GM10248 (cell line): ENCODE data around the gene CTSW.

Source experiments
- CTCF ChIA-PET: fragments of 300-600 bp; sonication (Branson Sonifier 250); formaldehyde crosslinking; extraction: SDS; loops from one replicate; lab custom pipeline; 2021; ENCODE audit warnings: antibody characterized with exemption; lab: Yijun Ruan, JAX
- POLR2A ChIA-PET: fragments of 350-650 bp; sonication (Branson Sonifier 250); formaldehyde crosslinking; extraction: SDS; loops from one replicate; lab custom pipeline; 2020; ENCODE audit warnings: antibody characterized with exemption; lab: Yijun Ruan, JAX
- DNase-seq: peaks from one replicate; pipeline ENCODE4 v3.0.0; 2012; ENCODE audit errors: extremely low spot score
- TF ChIP-seq, protein P1 (sequence below): IDR thresholded peaks from 2 replicates; pipeline ENCODE4 v1.5.1; 2012; ENCODE audit warnings: mild to moderate bottlenecking, low read depth; ENCODE audit errors: extremely low read depth, missing control alignments, control extremely low read depth

Gene CTSW

DNA sequence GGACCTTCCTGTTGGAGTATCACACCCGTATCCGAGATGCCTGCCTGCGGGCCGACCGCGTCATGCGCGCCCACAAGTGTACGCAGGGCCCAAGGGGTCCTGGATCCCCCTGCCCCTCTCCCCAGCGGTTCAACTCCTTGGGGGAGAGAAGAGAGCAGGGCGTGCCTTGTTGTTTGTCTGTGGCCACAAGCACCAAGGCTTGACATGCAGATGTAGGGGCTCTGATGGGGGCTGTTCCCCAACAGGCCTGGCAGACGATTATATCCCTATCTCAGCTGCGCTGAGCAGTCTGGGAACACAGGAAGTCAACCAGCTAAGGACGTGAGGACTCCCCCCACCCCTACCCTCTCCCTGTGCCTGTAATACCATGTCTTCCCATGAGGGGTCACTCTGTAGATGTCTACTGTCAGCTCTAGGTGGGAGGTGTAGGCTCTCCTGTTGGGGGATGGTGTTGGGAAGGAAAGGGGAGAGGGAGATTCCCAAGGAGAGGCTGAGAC is 28.5 kb upstream of the CTSW start:
- DNase-seq: no peak
- ChIA-PET POLR2A (interaction anchor here (0.7 to 1.6 kb wide), 6 partner anchors 9 to 734 kb away, joined by 3 to 7 read pairs (median 4); partner anchors contain the start of genes KAT5, MUS81, RELA and SNX32), CTCF (interaction anchor here (0.9 to 5.1 kb wide), 15 partner anchors 7 to 195 kb away, joined by 3 to 29 read pairs (median 6); partner anchors contain the start of genes CCDC85B, FIBP, KAT5 and MUS81)
- TF ChIP-seq, protein P1, sequence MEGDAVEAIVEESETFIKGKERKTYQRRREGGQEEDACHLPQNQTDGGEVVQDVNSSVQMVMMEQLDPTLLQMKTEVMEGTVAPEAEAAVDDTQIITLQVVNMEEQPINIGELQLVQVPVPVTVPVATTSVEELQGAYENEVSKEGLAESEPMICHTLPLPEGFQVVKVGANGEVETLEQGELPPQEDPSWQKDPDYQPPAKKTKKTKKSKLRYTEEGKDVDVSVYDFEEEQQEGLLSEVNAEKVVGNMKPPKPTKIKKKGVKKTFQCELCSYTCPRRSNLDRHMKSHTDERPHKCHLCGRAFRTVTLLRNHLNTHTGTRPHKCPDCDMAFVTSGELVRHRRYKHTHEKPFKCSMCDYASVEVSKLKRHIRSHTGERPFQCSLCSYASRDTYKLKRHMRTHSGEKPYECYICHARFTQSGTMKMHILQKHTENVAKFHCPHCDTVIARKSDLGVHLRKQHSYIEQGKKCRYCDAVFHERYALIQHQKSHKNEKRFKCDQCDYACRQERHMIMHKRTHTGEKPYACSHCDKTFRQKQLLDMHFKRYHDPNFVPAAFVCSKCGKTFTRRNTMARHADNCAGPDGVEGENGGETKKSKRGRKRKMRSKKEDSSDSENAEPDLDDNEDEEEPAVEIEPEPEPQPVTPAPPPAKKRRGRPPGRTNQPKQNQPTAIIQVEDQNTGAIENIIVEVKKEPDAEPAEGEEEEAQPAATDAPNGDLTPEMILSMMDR: no peak

DNA sequence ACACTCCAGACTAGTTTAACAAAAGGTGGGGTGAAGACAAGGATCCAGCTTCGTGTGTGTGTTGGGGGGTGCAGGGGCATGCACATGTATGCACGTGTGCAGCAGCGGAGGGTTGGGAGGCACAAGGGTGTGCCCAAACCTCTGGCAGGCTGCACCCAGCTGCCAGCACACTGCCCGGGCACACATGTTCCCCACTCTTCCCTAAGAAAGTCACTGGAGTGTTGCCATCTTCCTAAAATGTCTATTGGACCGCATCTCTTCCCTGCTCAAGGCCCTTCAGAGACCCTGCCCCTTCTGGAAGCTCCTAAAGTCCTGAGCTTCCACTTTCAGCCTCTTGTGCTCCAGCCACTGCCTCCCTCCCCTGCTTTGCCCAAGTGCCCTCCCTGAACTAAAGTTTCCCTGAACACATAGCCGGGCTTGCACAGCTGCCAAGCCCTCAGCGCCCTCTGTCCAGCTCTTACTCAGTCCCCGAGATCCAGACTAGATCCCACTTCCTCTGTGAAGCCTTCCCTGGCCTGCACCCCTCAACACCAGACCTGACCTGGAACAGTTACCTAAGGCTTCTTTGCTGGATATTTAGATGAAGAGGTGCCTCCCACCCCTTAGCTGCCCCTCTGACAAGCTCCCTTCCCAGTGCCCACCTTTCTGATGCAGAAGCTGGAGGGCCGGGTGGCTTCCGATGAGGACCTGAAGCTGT is 27.7 kb upstream of the CTSW start:
- CTCF ChIA-PET: interaction anchor here (0.9 to 5.1 kb wide), 16 partner anchors 8 to 225 kb away, joined by 3 to 29 read pairs (median 4); partner anchors contain the start of genes CCDC85B, FIBP, KAT5 and MUS81
- TF ChIP-seq, protein P1: no peak
- POLR2A ChIA-PET: interaction anchor here (0.7 to 1.8 kb wide), 8 partner anchors 8 to 735 kb away, joined by 3 to 12 read pairs (median 4); partner anchors contain the start of genes FIBP, KAT5, MUS81 and PCNX3
- no peak for DNase-seq

GRCh38 chr11:65852508-65853245 is 27.0 kb upstream of the CTSW start:
- POLR2A ChIA-PET: interaction anchor here (0.6 to 1.8 kb wide), 7 partner anchors 19 to 735 kb away, joined by 3 to 12 read pairs (median 4); partner anchors contain the start of genes FIBP, KAT5, PCNX3 and SNX32
- CTCF ChIA-PET: interaction anchor here (1.3 to 5.1 kb wide), 5 partner anchors 9 to 226 kb away, joined by 3 to 29 read pairs (median 4); partner anchors contain the start of genes KAT5 and SNX32
- no peak for DNase-seq
- TF ChIP-seq, protein P1: no peak

DNA sequence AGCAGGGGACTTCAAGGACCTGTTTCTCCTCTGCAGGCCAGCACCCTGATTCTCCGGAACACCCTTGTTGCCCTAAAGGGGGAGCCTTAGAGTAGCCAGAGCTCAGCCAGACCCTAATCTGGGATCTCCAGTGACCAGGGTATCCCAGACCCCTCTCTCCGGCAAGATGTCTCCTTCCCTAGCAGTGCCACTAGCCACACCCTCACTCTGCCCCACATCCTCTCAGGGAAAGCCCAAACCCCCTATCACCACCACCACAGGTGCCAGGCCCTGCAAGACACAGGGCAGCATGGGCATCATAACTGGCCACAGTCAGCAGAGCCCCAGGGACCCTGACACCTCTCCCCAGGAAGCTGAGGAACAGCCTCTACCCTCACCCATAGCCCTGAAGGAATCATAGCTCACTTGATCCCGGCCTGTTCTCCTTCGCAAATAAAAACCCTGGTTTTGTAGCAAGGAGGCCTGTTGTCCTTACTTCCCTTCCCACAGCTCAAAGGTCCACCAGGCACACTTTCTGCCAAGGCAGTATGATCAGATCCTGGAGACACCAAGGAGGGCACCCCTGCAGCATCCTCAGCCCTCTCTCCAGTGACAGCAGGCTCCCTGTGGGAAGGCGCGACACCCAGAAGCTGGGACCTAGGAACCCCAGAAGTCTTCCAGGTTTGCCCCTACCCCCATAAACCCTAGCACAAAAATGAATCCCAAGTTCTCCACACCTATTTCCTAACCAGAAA is 26.2 kb upstream of the CTSW start:
- TF ChIP-seq, protein P1: no peak
- DNase-seq: no peak
- ChIA-PET POLR2A (interaction anchor here (0.6 to 1.8 kb wide), 4 partner anchors 35 to 84 kb away, joined by 3 to 12 read pairs (median 5); partner anchors contain the start of gene FIBP), CTCF (interaction anchor here (1.3 to 5.1 kb wide), 4 partner anchors 20 to 227 kb away, joined by 3 to 29 read pairs (median 4); partner anchors contain the start of genes CCDC85B and SNX32)

DNA sequence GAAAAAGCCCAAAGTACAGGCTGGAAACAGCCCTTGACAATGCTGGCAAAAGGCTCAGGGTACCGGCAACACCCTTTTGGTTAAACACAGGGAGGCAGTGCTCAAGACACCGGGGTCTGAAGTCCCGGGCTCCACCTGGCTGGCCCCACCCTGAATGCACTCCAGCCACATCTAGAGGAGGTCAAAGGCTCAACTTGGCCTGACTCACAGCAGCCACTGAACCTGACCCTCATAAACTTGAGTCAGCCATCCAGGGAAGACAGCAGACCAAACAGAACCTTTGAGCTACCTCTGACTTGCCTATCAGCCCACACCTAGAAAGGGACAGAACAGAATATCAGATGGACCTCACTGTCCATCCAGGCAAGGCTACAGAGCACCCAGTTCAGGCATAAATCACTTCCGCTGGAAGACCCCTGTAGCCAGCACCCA is 25.5 kb upstream of the CTSW start:
- ChIA-PET POLR2A (interaction anchor here (0.5 to 0.6 kb wide), 3 partner anchors 9 to 178 kb away, joined by 4 to 10 read pairs (median 5); no protein-coding TSS in a partner anchor), CTCF (interaction anchor here (1.6 to 5.1 kb wide), 2 partner anchors 31 to 36 kb away, joined by 3 to 29 read pairs; partner anchors contain the start of gene CCDC85B)
- no peak for DNase-seq
- TF ChIP-seq, protein P1: no peak
